ENCODE data around the gene C9orf152.
"Not testable (repeated sequence)": the region's sequence is repeated elsewhere in the genome, so short reads cannot be mapped to it uniquely, and the experiment has no call there.

Gene C9orf152, protein sequence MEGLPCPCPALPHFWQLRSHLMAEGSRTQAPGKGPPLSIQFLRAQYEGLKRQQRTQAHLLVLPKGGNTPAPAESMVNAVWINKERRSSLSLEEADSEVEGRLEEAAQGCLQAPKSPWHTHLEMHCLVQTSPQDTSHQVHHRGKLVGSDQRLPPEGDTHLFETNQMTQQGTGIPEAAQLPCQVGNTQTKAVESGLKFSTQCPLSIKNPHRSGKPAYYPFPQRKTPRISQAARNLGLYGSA

DNA sequence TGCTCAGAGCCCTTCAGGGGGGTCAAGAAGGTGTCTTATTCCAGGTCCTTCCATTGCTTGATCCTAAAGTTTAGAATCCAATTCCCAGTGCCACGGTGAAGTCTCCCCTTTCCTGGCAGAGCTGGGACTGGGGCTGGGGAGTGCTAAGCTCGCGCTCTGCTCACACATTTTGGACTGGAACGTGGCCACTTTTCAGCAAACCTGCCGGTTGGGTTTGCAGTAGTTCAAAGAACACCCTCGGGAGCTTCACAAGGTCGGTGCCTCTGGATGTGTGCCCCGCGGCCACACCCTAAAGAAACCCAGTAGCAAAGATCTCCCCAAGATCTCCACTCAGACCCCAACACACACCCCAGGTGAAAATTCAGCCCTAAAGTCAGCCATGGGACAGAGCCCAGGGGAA lies at the start of gene C9orf152:
Gene C9orf152 (minus strand): TSS at position 129 of the 400 bp plus-strand sequence. CDS start 580 bp downstream, outside the sequence.
- no peak for DNase-seq

DNA sequence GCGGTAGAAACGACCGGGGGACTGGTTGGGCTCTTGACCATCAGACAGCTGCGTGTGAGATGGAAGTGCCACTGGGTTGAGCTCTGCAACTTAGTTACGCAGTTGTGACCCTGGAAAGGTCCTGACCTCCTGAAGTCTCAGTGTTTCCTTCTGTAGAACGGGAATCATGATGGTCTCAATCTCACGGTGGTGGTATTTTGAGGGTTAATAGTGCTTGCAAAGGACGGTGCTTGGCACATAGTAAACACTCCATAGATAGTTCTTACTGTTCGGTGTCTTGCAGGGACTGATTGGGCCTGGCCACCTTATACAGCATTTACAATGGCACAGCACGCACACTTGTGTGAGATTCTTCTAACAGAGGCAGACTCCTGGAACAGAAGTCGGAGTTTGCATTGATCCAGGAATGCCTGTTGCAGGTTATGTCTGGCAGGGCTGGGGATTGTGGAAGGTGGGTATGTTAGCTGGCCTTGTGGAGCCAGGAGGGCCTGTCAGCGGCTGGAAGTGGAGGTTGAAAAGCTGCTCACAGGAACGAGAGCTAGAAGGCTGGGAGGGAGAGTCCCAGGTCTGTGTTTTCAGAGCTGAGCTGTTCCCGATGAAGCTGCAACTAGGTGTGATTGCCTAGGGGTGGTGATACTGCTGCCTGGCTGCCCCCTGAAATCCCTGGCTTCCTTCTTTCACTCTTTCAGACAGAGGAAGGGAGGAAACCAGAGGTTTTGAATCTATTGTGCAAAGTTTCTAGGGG lies 49.3 kb upstream of the C9orf152 start:
- DNase-seq = no peak

DNA sequence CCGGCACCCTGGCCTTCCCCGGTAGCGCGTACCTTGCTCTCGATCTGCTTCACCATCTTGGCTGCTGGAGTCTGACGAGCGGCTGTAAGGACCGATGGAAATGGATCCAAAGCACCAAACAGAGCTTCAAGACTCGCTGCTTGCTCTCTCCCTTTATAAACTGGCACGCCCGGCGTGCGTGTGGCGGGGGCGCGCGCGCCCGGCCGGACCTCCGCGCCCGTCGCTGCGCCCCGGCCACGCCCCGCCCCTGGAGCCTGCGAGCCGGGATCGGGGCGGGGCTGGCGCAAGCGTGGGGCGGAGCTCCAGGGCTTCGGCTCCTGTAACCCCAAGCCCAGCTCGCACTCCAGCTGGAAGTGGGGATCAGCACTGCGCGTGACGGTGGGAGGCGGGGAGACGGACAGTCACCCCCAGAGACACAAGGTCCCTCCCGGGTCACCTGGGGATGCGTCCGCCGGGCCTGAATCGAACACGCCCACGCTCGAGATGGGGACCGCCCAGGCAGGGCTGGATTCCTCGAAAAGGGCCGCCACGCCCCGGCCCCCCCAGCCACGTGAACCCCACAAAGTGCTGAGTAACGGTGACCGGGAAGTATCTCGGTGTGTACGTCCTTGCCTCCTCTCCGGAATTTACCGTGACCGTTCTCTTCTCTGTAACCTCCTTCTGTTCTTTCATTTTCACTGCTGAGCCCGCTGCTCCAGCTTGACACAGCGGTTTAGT lies 48.6 kb upstream of the C9orf152 start, which contains the start of gene TXN:
Gene TXN (minus strand): TSS at position 128 of the 717 bp plus-strand sequence. CDS start 72 bp downstream, at position 56.
- peak; percentile 45 for DNase-seq

DNA sequence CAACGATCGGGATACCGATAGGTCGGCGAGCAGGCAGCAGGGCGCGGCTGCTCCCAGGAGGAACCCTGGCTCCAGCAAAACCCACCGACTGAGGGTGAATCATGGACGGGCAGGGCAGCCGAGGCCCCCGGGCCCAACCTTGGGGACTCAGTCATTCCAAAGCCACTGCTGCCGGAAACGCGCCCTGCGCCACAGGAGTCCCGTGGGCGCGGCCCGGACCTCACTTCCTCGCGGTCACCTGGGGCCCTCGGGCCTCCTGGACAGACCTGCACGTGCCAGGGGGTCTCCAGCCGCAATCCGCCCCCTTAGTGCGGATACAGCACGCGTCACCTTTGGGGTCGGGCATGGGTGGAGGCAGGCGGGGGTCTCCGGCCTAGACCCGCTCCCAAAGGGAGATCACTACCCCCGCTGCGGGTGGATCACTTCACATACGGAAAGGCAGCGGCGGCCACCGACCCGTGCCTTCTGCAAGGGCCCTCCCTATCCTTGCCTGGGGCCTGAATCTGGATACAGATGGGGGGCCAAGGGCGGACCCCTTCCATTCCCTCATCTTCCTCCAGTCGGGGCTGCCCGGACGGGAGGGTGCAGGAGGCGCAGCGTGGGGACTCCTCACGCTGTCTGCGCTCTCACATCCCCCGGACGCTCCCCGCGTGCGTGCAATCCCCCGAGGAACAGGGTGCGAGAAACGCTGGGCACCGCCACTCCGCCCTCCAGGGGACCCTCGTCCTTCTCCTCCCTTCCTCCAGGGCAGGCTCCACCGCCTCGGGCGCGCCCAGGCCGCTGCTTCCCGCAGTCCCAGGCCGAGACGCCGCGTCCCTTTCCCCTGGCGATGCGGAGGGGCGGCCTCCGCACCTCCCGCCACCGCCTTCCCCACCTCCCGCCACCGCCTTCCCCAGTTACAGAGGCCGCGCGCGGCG lies 47.8 kb upstream of the C9orf152 start:
- DNase-seq = no peak

DNA sequence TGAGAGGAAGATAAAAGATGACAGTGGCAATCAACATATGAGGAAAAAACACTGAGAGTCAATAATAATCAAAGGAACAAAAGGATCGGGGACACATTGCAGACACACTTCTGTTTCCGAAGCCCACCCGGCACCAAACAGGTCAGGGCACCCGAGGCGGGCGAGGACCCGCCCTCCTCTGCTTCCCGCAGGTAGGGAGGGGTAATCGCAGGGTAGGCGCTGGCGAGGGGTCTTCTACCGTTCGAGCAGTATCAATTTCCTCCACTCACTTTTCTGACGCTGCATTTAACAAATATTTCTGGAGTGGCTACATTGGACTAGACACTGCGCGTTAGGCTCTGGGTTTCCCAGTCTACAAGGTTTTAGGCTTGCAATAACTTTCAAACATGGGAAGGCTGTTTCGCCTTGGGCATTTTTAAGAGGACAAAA lies 47.1 kb upstream of the C9orf152 start:
- no peak for DNase-seq

DNA sequence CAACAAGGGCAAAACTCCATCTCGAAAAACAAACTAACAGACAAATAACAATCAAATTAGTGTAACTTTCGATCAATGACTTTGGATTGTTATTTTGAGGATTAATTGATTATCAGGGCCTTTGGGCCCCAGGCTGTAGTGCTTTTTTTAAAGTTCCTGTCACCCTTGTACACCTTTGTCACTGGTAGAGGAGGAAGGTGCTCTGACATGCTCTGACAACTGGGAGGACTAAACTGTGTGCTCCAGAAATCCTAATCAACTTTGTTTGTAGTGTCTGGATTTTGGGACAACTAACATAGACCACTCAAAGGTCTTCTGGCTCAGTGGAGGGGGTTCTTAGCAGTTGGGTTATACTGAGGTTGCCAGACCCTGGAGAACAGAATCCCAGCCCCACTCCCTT lies 46.5 kb upstream of the C9orf152 start:
- DNase-seq = no peak

DNA sequence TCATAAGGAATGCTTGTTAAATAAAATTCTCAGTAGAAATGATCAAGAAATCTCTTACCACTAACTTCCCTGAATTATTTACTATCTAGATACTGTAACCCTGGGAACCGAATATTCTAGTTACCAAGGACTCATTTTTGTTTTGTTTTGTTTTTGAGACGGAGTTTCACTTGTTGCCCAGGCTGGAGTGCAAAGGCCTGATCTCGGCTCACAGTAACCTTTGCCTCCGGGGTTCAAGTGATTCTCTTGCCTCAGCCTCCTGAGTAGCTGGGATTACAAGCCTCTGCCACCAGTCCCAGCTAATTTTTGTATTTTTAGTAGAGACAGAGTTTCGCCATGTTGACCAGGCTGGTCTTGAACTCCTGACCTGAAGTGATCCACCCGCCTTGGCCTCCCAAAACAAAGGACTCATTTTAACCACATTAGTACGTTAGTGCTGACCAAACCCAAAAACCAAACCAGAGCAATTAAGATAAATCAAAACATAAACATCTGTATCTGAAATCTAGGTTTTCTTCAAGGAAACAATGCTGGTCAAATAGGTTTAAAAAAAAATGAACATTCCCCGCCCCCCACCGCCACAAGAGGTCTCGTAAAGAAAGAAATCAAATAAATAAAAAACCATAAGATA lies 44.7 kb upstream of the C9orf152 start:
- DNase-seq = no peak

DNA sequence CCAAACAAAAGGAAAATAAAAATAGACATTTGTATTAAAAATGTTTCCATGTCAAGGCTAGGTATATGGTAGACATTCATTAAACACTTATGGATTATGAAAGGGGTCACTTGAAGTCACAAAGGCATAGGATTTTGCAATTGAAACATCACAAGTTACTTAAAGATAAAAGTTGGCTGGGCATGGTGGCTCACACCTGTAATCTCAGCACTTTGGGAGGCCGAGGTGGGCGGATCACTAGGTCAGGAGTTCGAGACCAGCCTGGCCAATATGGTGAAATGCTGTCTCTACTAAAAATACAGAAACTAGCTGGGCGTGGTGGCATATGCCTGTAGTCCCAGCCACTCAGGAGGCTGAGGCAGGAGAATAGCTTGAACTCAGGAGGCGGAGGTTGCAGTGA lies 43.8 kb upstream of the C9orf152 start:
- not testable (repeated sequence) for DNase-seq

DNA sequence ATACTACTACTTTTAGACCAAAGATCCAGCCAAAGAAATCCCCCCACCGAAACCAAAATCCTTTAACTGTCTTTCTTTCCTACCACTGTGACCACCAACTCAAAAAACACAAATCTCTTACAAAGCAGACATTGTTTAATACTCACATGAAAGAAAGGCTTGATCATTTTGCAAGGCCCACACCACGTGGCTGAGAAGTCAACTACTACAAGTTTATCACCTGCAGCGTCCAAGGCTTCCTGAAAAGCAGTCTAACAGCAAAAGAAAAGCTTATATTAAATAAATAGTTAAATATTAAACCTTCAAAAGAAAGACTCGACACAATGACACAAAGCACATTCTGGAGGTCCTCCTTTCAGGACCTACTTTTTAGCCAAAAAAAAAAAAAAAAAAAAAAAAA lies 43.3 kb upstream of the C9orf152 start:
- no peak for DNase-seq

DNA sequence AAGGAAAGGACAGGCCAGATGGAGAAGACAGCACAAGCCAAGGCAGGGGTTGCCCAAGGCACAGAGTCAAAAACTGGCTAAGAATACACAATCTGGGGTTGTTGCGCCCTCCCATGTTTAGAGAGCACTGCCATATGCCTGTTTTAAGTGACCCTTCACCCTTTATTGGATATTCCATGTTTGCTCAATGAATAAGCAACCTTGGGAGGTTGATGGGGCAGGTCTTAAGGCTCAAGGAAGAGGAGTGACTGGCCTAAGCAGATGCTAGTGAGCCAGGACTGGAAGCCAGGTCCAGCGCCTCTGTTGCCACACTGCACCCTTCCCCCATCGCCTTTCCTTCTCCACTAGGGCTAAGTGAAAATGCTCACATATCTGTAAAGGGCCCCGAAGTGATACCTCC lies 41.6 kb upstream of the C9orf152 start:
- DNase-seq = no peak

DNA sequence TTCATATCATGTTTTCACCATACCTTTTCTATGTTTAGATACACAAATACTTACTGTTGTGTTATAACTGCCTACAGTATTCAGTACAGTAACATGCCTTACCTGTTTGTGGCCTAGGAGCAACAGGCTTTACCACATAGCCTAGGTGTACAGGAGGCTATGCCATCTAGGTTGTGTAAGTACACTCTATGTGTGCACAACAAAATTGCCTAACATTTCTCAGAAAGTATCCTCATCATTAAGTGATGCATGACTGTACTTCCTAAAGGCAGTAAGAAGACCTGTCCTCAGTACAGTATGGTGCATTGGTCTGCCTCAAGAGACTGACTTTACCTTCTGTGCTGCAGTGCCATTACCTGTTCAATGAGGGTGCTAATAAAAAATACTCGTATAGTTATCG lies 40.4 kb upstream of the C9orf152 start:
- no peak for DNase-seq

DNA sequence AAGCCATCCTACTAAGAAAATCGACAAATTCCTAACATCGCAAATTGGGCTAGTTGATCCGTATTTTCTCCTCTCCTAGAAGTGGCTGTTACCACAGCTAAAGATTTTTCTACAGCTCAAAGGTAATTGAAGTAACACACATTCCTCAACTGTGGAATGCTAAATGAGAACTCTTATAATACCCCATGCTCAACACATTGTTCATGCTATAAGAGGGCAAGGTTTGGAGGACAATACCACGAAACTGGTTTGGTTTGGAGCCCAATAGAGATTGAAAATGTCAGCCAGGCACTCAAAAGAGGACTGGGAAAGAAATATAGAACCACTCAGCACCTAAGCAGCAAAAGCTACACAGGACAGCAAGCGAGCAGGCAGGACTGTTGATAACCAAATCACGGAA lies 38.3 kb upstream of the C9orf152 start:
- no peak for DNase-seq

DNA sequence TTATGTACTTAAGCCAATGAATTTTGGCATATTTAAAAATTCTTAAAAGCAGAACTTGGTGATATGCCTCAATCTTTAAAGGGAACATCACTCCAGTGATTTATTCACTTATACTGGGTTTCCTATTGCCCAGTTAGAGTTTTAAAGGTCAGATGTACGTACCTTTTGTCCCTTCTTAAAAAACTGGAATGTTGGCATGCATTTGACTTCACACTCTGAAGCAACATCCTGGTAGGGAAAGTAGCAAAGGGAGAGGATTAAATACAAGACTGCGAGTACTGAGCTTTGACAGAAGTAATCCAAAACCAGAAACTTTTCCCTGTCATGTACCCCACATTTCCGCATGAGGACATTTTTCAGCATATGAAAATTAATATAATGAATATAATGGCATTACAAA lies 36.7 kb upstream of the C9orf152 start:
- DNase-seq = no peak

DNA sequence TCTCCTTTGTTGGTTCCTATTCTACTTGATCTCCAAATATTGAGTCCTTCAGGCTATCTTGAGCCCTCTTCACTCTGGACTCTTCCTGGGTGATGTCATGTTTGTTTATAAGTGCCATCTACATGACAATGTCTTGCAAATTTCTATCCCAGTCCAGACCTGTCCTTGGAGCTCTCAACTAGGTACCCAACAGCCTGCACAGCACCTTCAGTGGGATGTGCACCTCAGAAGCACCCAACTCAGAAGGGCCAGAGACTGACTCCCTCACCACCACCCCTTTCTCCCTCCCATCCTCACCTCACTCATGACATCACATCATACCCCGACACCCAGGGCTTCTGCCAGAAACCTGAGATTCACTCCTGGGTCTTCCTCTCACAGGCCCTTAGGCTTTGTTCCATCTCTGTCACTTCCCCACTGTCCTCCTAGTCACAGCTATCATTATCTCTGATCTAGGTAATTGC lies 33.9 kb upstream of the C9orf152 start:
- no peak for DNase-seq

DNA sequence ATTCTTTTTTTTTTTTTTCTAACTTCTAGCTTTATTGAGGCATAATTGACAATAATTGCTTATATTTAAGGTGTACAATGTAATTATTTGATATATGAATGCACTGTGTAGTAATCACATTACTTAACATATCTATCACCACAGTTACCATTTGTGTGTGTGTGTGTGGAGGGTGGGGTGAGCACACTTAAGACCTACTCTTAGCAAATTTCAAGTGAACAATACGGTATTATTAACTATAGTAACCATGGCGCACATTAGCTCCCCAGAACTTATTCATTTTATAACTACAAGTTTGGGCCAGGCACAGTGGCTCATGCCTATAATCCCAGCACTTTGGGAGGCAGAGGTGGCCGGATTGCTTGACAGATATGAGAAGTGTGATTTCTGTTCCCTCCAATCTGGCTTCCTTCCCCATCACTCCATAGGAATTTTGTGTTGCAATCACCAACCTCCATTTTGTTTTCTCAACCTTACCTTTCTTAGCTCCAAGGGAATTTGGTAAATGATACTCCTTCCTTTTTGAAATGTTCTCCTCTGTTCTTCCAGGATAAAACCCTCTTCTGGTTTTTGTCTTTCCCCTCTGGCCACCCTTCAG lies 33.4 kb upstream of the C9orf152 start:
- DNase-seq = no peak

DNA sequence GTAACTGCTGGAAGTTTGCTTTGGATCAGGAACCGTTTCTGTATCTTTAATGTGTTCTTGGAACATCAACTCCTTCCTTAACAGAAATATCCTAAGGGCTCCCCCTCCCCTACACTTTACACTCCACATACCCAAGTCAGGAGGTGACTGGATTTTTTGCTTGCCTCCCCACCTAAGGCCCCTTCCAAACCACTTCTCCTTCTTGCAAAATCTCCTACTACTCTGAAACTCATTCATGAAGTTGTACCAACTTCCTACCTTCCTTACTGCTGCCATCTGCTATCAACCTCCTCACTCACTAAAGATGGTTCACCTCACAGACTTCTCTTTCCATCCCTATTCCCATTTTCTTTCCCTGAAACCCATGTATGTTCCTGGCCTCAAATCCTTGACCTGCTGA lies 32.2 kb upstream of the C9orf152 start:
- no peak for DNase-seq

DNA sequence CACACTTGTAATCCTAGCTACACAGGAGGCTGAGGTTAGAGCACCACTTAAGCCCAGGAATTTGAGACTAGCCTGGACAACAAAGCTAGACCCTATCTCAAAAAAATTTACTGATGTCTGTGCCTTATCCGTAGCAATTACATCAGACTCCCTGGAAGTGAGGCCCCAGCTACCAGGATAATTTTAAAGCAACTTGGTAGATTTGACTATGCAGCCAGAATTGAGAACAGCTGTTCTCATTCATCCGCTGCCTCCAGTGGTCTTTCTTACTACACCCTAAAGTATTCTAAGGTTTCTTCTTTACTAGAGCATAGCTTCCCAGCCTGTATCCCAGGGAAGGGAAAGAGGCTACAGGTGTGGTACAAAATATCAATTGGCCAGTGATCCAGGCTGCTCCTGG lies 20.4 kb upstream of the C9orf152 start:
- no peak for DNase-seq

DNA sequence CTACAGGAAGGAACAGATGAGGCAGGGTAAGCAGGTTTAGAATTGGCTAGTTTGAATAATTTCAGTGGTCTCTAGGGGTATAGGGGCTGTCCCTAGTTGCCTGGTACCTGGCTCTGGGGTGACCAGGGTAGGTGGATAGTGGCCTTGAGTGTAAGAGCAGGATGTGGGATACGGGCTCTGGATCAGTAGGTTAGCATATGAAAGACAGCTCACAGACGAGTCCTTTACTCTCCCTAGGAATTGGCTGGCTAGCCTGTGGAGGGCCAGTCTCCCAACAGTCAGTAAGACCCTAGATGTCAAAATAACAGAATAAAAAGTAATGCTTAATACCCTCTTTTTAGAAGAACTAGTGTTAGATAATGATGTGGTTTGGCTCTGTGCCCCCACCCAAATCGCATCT lies 16.6 kb upstream of the C9orf152 start:
- DNase-seq = no peak

DNA sequence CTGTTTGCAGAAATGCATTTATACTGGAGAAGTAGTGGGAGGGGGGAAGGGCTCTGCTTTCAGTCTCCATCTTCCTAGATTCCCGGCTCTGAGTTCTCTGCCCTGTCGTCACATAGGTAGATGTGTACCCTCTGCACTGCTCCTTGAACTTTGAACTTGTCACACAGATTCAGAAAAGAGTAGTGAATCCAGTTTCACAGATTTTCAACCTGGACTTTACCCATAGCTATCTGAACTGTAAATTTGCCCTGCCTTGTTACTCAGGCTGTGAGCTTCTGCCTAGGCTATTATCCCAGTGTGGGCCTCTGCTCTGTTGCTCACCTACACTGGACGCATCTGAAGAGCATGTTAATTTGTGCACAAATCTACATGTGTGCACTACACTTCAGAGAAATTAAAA lies 12.8 kb upstream of the C9orf152 start:
- no peak for DNase-seq

DNA sequence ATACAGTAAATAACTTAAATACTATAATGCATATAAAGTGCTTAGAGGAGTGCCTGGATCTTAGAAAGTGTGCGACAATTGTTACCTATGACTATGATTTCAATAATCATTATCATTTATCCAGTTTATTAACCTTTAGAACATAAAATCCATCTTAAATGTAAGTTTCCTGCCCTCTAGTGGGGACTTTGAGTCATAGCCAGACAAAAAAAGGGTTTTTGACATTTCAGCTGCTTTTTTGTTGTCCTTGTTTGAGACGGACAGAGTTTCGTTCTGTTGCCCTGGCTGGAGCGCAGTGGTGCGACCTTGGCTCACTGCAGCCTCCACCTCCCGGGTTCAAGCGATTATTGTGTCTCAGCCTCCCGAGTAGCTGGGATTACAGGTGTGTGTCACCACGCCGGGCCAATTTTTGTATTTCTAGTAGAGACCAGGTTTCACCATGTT lies 9.7 kb upstream of the C9orf152 start:
- DNase-seq = peak; percentile 34

DNA sequence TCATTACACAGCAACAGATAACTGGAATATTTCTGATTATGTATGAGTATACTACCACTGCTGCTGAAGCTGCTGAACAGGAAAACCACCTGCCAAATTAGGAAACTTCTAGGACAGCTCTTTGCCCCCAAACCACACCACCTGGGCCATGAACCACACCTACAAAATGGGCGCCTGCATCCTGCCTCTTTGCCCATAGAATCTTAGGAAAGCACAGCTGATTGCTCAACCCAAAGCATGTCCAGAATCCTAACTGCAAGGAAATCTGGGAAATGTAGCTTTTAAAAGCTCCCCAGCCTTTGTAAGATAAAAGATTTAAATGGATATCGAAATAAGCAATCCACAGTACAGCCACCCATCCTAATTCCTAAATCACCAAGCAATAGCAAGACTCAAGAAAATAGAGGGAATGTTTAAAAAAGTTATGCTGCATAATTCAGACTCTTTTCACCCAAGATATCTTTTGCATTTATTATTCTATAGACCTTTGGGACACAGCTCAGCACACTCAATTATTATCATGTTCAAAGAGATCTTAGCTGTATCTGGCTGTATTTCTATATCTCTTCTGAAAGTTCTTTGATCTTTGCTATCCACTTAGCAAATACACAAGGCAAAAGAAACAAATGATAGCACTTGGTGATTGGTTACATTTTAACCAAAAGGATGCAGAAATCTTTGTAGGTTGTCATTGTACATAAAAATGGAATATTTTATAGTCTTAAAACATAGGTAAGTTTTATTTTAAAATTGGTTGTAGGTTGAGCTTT lies 6.8 kb upstream of the C9orf152 start:
- DNase-seq = no peak
